WTC11 (cell line): ENCODE data around the gene CCDC141. TPM values are rescaled to one million over a fixed set of nuclear protein-coding genes. Genes with fewer than 3 reads are reported as not detected.

ENCODE experiments used
- ATAC-seq: fragments of 200-7000 bp; cut with Tn5 transposase; 2 replicates; pipeline ENCODE4 v1.10.0; 2021; ENCODE audit warnings: mild to moderate bottlenecking, moderate library complexity
- CTCF ChIA-PET: fragments of 300-600 bp; sonication (Branson Sonifier 250); formaldehyde crosslinking; loops from one replicate; lab custom pipeline; 2021; ENCODE audit warnings: antibody characterized with exemption; lab: Charles Lee
- POLR2A ChIA-PET: fragments of 350-600 bp; sonication (Branson Sonifier 250); formaldehyde crosslinking; loops from one replicate; lab custom pipeline; 2021; ENCODE audit warnings: antibody characterized with exemption; lab: Charles Lee
- DNase-seq: peaks from one replicate; pipeline ENCODE4 v3.0.0; 2021; ENCODE audit warnings: low spot score
- H3K27ac Mint-ChIP-seq: 2 replicates; pipeline ENCODE4 v1.8.0; 2021; ENCODE audit warnings: mixed read lengths
- H3K27me3 Mint-ChIP-seq: 2 replicates; pipeline ENCODE4 v1.8.0; 2021; ENCODE audit warnings: low read depth, mild to moderate bottlenecking, moderate library complexity, mixed read lengths
- H3K36me3 Mint-ChIP-seq: 2 replicates; pipeline ENCODE4 v1.8.0; 2021; ENCODE audit warnings: mixed read lengths
- H3K4me1 Mint-ChIP-seq: 2 replicates; pipeline ENCODE4 v1.8.0; 2022; ENCODE audit warnings: mixed read lengths
- H3K4me3 Mint-ChIP-seq: 2 replicates; pipeline ENCODE4 v1.8.0; 2021; ENCODE audit warnings: mild to moderate bottlenecking, moderate library complexity, mixed read lengths
- H3K9me3 Mint-ChIP-seq: 2 replicates; pipeline ENCODE4 v1.8.0; 2021; ENCODE audit warnings: mixed read lengths
- ATF2 ChIP-seq: sonication (generic); formaldehyde crosslinking; IDR thresholded peaks from 2 replicates; pipeline ENCODE4 v1.8.1; 2022; ENCODE audit warnings: low read depth, missing genetic modification reagents, borderline replicate concordance
- E2F4 ChIP-seq: sonication (generic); formaldehyde crosslinking; IDR thresholded peaks from 2 replicates; pipeline ENCODE4 v1.8.1; 2022; ENCODE audit warnings: low read depth, mild to moderate bottlenecking, moderate library complexity, missing genetic modification reagents, borderline replicate concordance
- FOXK1 ChIP-seq: sonication (generic); formaldehyde crosslinking; IDR thresholded peaks from 2 replicates; pipeline ENCODE4 v1.8.0; 2022; ENCODE audit warnings: mild to moderate bottlenecking, moderate library complexity, missing genetic modification reagents
- FOXP4 ChIP-seq: sonication (generic); formaldehyde crosslinking; IDR thresholded peaks from 2 replicates; pipeline ENCODE4 v1.8.0; 2022; ENCODE audit warnings: mild to moderate bottlenecking, missing genetic modification reagents
- JUN ChIP-seq: sonication (generic); formaldehyde crosslinking; IDR thresholded peaks from 2 replicates; pipeline ENCODE4 v1.8.0; 2023; ENCODE audit warnings: mild to moderate bottlenecking, missing genetic modification reagents
- MXD4 ChIP-seq: fragments of 250-450 bp; sonication (Bioruptor Pico); IDR thresholded peaks from 2 replicates; pipeline ENCODE4 v1.8.0; 2021; ENCODE audit warnings: mild to moderate bottlenecking, moderate library complexity, borderline replicate concordance
- NFYB ChIP-seq: sonication (generic); formaldehyde crosslinking; conservative IDR thresholded peaks from 2 replicates; pipeline ENCODE4 v1.8.0; 2022; ENCODE audit warnings: low read depth, missing genetic modification reagents
- ZNF263 ChIP-seq: sonication (generic); formaldehyde crosslinking; IDR thresholded peaks from 2 replicates; pipeline ENCODE4 v1.8.1; 2022; ENCODE audit warnings: low read depth, mild to moderate bottlenecking, moderate library complexity, missing genetic modification reagents
- ZNF317 ChIP-seq: sonication (generic); formaldehyde crosslinking; IDR thresholded peaks from 2 replicates; pipeline ENCODE4 v1.8.1; 2023; ENCODE audit warnings: low read depth, mild to moderate bottlenecking, moderate library complexity, missing genetic modification reagents, borderline replicate concordance
- ZNF532 ChIP-seq: fragments of 250-450 bp; sonication (Bioruptor Pico); IDR thresholded peaks from 2 replicates; pipeline ENCODE4 v1.9.0; 2021; ENCODE audit warnings: mild to moderate bottlenecking, borderline replicate concordance
- total RNA-seq: library from RNA; stranded (reverse); gene quantifications from 3 replicates; pipeline ENCODE4 v1.2.3, GENCODE V29; 2021
- TF ChIP-seq, protein P1 (sequence below): fragments of 200-600 bp; IDR thresholded peaks from 2 replicates; pipeline ENCODE4 v1.8.0; 2022; ENCODE audit warnings: antibody characterized with exemption
- TF ChIP-seq, protein P2 (sequence below): sonication (generic); formaldehyde crosslinking; IDR thresholded peaks from 2 replicates; pipeline ENCODE4 v1.8.0; 2022; ENCODE audit warnings: mild to moderate bottlenecking, missing genetic modification reagents

CCDC141 gene
- total RNA-seq, 1 experiment from 2014 or later = 8.5 TPM

GRCh38 chr2:178914259-178914849 is 135.6 kb downstream of the CCDC141 start:
- peaks cover 4% of the 10 kb centered on the region for H3K4me1 Mint-ChIP-seq
- ChIA-PET CTCF (interaction anchor here (1.0 to 2.1 kb wide), 2 partner anchors 23 to 153 kb away, joined by 3 to 5 read pairs; no protein-coding TSS in a partner anchor), POLR2A (no interaction called here)
- DNase-seq (peak; percentile 86), ATAC-seq (peak; percentile 98)
- H3K27ac Mint-ChIP-seq = no peak overlapping the region
- TF ChIP-seq, protein P1, sequence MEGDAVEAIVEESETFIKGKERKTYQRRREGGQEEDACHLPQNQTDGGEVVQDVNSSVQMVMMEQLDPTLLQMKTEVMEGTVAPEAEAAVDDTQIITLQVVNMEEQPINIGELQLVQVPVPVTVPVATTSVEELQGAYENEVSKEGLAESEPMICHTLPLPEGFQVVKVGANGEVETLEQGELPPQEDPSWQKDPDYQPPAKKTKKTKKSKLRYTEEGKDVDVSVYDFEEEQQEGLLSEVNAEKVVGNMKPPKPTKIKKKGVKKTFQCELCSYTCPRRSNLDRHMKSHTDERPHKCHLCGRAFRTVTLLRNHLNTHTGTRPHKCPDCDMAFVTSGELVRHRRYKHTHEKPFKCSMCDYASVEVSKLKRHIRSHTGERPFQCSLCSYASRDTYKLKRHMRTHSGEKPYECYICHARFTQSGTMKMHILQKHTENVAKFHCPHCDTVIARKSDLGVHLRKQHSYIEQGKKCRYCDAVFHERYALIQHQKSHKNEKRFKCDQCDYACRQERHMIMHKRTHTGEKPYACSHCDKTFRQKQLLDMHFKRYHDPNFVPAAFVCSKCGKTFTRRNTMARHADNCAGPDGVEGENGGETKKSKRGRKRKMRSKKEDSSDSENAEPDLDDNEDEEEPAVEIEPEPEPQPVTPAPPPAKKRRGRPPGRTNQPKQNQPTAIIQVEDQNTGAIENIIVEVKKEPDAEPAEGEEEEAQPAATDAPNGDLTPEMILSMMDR = peak; percentile 65
- no peak for TF ChIP-seq JUN (CRISPR knock-in tag)
- H3K36me3 Mint-ChIP-seq = 0 out of 2 replicates have a peak, but pooled peaks cover 2% of the 10 kb centered on the region
- no peaks in the 10 kb centered on the region for H3K27me3 Mint-ChIP-seq
- H3K4me3 Mint-ChIP-seq = no peak overlapping the region
- no peaks in the 10 kb centered on the region for H3K9me3 Mint-ChIP-seq

- Mint-ChIP-seq H3K27ac (no peak overlapping the region), H3K27me3 (no peaks in the 10 kb centered on the region), H3K4me3 (no peak overlapping the region), H3K4me1 (peaks cover 4% of the 10 kb centered on the region), H3K9me3 (no peaks in the 10 kb centered on the region), H3K36me3 (no peaks in the 10 kb centered on the region)
- POLR2A ChIA-PET = no interaction called here
- no peak for ATAC-seq
- TF ChIP-seq, protein P2, sequence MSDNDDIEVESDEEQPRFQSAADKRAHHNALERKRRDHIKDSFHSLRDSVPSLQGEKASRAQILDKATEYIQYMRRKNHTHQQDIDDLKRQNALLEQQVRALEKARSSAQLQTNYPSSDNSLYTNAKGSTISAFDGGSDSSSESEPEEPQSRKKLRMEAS (CRISPR knock-in tag) = no peak
- TF ChIP-seq E2F4 (CRISPR knock-in tag) = no peak
- no peak for DNase-seq
- CTCF ChIA-PET = interaction anchor here (1.0 to 2.1 kb wide), 3 partner anchors 8 to 107 kb away, joined by 3 to 5 read pairs (median 5); no protein-coding TSS in a partner anchor
Measured at GRCh38 chr2:178913049-178913441, 136.9 kb downstream of the CCDC141 start.

- H3K27me3 Mint-ChIP-seq = no peaks in the 10 kb centered on the region
- H3K4me3 Mint-ChIP-seq = no peak overlapping the region
- H3K27ac Mint-ChIP-seq = no peak overlapping the region
- DNase-seq = no peak
- H3K9me3 Mint-ChIP-seq = no peaks in the 10 kb centered on the region
- POLR2A ChIA-PET = no interaction called here
- peaks cover 4% of the 10 kb centered on the region for H3K4me1 Mint-ChIP-seq
- H3K36me3 Mint-ChIP-seq = no peaks in the 10 kb centered on the region
- TF ChIP-seq ZNF263 (no peak), FOXP4 (CRISPR knock-in tag) (no peak)
- ATAC-seq = no peak
- CTCF ChIA-PET = interaction anchor here (1.2 to 2.1 kb wide), 2 partner anchors 7 to 21 kb away, joined by 3 to 5 read pairs; no protein-coding TSS in a partner anchor
Measured at GRCh38 chr2:178912416-178913048, 137.4 kb downstream of the CCDC141 start.

DNA sequence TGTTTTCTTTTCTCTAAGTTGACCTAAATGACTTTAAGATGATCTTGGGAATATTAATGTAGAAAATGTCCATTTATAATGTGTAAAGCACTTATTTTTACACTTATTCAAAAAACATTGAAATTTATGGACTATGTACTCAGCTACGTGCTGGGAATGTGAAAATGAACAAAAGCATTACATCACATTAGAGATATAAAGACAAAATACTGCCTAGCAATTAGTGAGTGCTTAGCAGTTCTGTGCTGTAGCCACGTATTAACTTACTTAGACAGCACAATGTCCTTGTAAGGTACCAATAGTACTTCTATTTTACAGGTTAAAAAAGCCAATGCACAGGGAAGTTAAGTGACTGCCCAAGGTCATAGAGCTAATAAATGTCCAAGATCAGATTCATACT is 138.9 kb downstream of the CCDC141 start:
- DNase-seq (no peak), ATAC-seq (no peak)
- H3K4me3 Mint-ChIP-seq = no peak overlapping the region
- H3K4me1 Mint-ChIP-seq = no peaks in the 10 kb centered on the region
- ChIA-PET CTCF (no interaction called here), POLR2A (no interaction called here)
- H3K27me3 Mint-ChIP-seq = no peaks in the 10 kb centered on the region
- no peak overlapping the region for H3K27ac Mint-ChIP-seq
- no peaks in the 10 kb centered on the region for H3K9me3 Mint-ChIP-seq
- H3K36me3 Mint-ChIP-seq = no peaks in the 10 kb centered on the region
- TF ChIP-seq ATF2 (CRISPR knock-in tag) = no peak
- TF ChIP-seq, protein P1 = no peak
- no peak for TF ChIP-seq ZNF263
- no peak for TF ChIP-seq MXD4 (CRISPR knock-in tag)
- TF ChIP-seq ZNF317 (CRISPR knock-in tag) = no peak
- no peak for TF ChIP-seq ZNF532 (CRISPR knock-in tag)
- no peak for TF ChIP-seq FOXK1 (CRISPR knock-in tag)
- no peak for TF ChIP-seq NFYB (CRISPR knock-in tag)
